SKM-1 (cell line): Measurements from ENCODE around the gene ZRANB1.

Source experiments
- DNase-seq: peaks from one replicate; lab custom pipeline; 2025; ENCODE audit not compliant: unreplicated experiment; lab: John Stamatoyannopoulos, UW

Gene ZRANB1

DNA sequence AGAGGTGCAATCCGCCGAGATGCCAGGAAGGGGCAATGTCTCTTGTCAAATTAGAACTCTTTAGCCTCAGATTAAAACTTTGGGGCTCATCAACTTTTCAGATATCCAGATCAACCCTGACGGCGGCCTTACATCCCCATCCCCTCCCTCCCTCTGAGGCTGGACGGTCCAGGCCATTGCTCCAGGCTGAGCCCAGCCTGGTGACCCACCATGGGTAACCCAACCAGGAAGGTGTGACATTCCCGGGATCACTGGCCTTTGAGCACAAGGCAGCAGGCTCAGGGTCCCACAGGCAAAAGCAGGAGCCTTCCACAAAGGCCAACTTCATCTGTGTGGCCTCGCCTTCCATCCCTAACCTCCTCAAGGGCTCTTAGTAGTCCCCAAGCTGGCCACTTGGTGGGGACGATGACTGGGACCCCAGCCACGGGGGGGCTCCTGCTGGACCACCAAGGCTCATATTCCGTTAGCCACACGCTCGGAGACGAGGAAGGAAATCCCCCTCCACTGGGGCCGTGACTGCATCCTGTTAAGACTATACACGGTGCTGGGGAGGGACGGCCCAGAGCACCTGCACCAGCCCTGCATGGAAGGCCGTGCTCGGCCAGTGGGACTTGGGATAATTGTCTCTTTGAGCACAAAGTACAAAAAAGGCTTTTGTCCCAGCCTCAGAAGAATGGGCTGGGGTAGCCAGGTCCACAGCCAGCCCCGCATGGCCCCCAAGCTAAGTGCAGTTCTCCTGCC lies 62.8 kb downstream of the ZRANB1 start:
- no peak for DNase-seq

DNA sequence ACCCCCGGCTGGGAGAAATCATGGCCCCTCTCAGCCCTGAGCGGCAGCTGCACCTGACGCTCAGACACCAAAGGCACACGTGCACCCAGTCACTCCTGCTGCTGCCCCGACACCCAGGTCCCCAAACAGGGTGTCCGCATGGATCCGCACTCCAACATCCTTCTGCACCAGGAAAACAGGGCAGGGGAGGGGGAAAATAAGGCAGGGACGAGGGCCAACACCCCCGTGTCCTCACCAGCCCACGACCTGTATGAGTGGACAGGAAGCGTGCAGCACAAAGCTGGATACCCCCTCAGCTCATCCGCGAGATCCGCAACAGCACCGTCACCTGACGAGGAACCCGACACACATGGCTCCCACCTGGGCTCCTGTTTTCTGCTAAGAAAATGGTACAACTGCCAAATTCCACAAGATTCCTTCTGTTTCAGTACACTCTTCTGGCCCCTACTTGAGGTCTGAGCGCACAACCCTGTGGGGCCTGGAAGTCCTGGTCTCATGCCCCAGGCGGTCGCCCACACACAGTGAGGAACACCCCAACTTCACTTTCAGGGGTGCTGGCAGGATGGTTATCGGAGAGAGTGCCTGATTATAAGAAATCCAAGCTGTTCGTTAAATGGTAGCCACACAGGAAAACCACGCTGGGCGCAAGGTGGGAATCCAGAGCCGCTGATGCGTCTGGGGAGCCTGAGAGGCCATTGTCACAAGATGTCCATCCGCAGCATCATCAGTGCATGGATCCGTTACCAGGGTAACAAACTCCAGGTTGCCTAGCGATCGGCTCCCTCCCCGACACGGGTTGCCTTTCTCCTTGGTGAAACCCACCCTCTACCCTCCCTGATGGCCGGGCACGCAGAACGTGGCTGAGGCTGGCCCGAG lies 63.6 kb downstream of the ZRANB1 start:
- DNase-seq: no peak

DNA sequence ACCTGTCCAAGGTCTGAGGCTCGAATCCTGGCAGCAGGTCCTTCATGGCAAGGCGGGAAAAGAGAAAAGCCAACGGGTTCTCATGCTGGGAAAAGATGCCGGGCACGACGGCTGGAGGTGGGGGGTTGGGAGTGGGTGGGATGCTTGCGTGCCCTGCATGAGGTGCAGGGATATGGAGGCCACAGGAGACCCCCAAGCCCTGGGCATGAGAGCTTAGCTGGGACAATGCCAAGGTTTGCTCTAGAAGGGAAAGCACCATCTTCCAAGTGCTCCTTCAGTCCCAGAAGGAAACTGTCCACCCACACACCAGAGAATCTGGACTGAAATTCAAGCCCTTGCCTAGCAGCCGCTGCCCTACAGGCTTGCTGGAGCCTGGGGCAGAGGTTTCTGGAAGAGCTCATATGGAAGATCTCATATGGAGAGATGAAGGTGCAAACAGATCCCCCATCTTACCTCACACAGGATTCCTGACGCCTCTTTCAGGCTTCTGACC lies 64.3 kb downstream of the ZRANB1 start:
- DNase-seq: no peak

DNA sequence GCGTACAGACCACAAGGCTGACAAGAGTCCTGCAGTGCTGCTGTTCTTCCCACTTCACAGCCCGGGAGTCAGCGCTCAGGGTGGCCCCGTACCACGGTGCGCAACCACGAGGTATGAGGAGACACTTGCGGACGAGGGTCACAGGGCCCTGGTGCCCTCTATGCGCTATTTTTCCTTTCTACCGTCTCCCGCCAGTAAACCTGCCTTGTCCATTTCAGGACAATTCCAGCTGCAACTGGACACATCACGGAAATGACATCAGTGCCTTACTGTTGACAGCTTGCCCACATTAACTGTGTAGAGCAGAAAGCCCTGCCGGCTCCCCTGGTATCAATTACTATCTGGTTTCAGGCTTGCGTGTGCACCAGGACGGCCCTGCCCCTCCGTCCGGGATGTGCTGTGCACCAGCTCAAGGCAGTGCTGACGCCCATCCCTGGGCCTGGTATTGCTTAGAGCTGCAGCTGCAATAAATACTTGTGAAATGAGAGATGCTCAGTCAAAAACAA lies 65.1 kb downstream of the ZRANB1 start:
- no peak for DNase-seq

DNA sequence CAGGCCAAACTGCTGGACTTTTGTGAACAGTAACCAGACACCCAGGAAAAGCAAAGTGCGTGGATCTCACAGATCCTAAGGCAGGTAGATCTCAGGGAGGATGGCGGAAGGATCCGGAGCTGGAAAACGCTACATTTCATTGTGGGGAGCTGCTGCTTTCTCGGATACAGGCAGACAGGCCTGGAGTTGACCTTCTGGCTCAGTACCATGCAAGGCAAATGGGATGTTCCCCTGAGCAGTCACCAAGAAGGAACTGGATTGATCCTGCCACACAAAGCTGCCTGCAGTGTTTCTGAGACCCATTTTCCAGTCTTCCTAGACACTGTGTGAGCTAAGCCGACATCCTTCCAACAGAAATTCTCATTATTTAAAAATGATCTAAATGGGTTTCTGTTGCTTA lies 65.5 kb downstream of the ZRANB1 start:
- DNase-seq: no peak

GRCh38 chr10:125008689-125009638 lies 67.0 kb downstream of the ZRANB1 start:
- DNase-seq: no peak

DNA sequence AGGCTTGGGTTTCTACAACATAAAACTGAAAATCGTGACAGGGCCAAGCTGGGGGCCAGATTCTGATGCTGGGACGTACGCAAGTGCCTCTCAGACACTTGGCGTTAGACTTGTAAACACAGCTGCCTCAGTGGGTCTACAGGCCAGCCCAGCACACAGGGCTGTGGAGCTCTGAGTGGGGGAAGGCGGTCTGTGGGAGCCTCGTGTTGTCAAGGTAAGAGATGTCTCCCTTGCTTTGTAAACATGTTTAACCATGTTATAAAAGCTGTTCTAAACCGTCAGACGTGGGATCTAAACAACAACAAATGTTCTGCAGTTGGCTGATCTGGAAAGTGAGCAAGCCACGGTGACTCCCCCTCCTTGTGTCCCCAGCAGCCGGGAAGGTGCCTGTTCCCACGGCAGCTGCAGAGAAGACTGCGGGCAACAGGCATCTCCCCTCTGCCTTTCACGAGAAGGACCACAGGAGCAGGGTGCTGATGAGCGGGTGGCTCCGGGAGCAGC lies 67.8 kb downstream of the ZRANB1 start:
- DNase-seq: no peak

- no peak for DNase-seq
These were observed 68.4 kb downstream of the ZRANB1 start for GRCh38 chr10:125010362-125010761.

DNA sequence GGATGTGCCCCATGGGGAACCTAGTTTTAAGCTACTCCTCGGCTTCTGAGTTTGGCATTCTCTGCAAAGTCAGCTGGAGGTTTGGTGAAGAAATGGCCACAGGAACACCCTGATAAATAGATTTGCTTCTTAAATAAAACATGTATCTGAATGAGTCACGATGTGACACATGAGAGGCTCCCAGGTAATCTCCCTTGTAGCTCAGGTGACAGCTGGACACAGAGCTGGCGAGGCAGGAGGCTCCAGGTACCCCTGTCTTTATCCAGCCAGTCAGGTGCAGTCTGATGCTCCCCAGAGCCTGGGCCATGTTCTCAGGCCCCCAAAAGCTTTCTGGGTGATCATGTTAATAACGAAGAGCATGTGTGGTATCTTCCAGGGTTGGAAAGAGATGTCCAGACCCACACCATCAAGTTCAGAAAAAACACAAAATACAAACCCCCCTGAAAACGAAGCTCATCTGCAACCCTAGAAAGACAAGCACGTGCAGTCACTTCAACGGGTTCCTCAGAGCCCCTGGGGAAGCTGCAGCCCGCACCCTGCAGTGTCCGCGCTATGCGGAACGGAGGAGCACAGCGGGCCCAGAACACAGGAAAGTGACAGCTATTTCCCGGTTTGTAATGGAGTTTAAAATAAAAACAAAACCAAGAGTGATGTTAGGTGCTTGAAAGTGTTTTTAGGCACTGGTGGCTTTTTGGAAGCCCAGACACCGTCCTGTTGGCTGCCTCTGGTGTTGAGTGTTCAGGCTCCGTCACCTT lies 69.4 kb downstream of the ZRANB1 start:
- no peak for DNase-seq

GRCh38 chr10:125011926-125012705 lies 70.2 kb downstream of the ZRANB1 start:
- no peak for DNase-seq

DNA sequence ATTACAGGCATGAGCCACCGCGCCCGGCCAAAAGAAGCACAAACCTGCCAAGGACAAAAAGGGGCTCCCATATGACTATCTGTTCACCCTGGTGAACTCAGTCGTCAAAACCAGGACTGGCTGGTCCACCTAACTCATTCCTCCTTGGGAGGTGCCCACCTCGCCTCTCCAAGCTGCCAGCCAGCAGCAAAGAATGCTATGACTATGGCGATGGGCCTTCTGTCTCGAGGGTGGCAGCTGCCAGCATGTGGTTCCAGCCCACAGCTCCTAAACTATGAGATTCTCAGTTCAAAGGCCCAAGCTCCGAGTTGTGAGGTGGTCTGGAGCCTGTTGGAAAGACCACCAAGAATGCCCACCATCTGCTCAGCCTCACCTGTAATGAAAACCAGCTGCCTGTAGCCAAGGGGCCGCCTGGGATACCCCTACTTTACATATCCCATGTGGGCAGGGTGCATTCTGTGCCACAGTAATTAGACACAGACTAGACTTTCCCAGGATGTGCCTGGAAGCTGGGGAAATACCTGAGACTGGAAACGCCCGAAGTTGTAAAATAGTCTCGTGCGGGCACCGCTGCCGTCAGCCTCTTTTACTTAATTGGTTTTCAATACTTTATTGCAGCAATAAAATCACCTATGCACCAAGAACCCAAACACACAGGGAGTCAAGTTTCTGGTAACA lies 71.1 kb downstream of the ZRANB1 start:
- no peak for DNase-seq

- no peak for DNase-seq
These were observed 71.6 kb downstream of the ZRANB1 start for GRCh38 chr10:125013529-125013872.

- no peak for DNase-seq
These were observed 72.3 kb downstream of the ZRANB1 start for GRCh38 chr10:125014086-125014830.

- no peak for DNase-seq
These were observed 73.0 kb downstream of the ZRANB1 start for GRCh38 chr10:125014836-125015355.

DNA sequence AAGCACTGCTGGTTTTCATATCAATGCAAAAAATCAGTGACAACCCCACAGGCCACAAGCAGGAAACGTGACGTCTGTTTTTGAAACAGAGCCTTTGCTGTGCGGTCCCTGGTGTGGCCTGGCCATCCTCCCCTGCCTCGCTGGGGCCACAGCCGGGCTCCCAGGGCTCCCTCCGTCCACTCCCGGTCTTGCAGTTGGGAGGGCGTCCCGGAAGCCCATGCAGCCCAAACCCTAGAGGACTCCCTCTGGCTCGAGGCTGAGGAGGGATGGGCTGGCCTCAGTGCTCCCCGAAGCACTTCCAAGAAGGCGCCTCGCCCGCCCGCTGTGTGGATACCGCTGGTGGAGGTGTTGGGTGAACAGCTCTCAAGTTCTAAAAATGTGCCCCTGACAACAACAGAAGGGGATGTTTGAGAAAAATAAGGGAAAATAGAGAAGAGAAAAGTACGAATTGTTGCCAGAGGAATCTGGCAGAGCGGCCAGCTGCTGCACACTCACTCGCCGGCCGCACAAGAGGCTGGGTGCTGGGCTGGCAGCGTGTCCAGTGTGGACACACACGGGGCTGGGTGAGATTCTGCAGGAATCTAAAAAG lies 73.5 kb downstream of the ZRANB1 start:
- DNase-seq: no peak

DNA sequence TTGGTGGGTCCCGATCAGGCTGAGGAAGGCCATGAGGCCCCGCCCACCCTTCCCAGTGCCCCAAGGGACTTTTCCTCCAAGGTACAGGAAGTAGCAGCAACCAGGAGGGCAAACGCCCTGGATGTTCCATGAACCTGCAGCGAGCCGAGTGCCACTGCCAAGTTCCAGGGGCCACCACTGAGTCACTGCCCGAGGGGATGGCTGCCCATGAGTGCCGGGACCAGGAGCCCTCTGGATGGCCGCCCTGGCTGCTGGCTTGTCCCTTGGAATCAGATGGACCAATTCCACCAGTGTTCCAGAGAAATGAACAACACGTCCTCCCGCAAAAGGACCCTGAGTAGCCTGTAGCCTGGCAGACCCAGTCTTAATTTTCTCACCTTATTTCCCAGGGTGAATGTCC lies 74.2 kb downstream of the ZRANB1 start:
- no peak for DNase-seq

- DNase-seq: no peak
These were observed 74.8 kb downstream of the ZRANB1 start for GRCh38 chr10:125016611-125017202.
